Neural cell (in vitro differentiated cells): ENCODE measurements around the gene PTPRF. TPM values are rescaled to one million over a fixed set of nuclear protein-coding genes. Genes with fewer than 3 reads are reported as not detected.

Source experiments
- H2AFZ ChIP-seq: fragments of 200-600, 300-800 bp; sonication (generic), shearing (Covaris generic); 2 replicates; pipeline ENCODE4 v1.6.0; 2014; ENCODE audit warnings: low read depth, mild to moderate bottlenecking, antibody characterized with exemption, low read length, moderate library complexity
- H3F3A ChIP-seq: fragments of 200-600 bp; shearing (Covaris generic); 2 replicates; pipeline ENCODE4 v1.6.1; 2016; ENCODE audit warnings: mild to moderate bottlenecking, moderate library complexity, mixed read lengths, antibody characterized with exemption, low read length; ENCODE audit not compliant: insufficient read depth, poor library complexity, severe bottlenecking
- H3K27ac ChIP-seq: fragments of 200-600, 300-800 bp; sonication (generic), shearing (Covaris generic); 2 replicates; pipeline ENCODE4 v1.5.1; 2014; ENCODE audit warnings: mild to moderate bottlenecking, low read length, moderate library complexity
- H3K27me3 ChIP-seq: fragments of 300-800, 200-600 bp; sonication (generic), shearing (Covaris generic); 2 replicates; pipeline ENCODE4 v1.6.0; 2014; ENCODE audit warnings: mild to moderate bottlenecking, low read depth, low read length, moderate library complexity; ENCODE audit not compliant: insufficient read depth
- H3K36me3 ChIP-seq: fragments of 300-800, 200-600 bp; sonication (generic), shearing (Covaris generic); 2 replicates; pipeline ENCODE4 v1.5.1; 2014; ENCODE audit warnings: mild to moderate bottlenecking, antibody characterized with exemption, low read length, moderate library complexity; ENCODE audit not compliant: insufficient read depth
- H3K4me2 ChIP-seq: fragments of 300-800, 200-600 bp; sonication (generic), shearing (Covaris generic); 2 replicates; pipeline ENCODE4 v1.6.0; 2014; ENCODE audit warnings: mild to moderate bottlenecking, low read length
- H3K4me3 ChIP-seq: fragments of 300-800, 200-600 bp; sonication (generic), shearing (Covaris generic); 2 replicates; pipeline ENCODE4 v1.5.1; 2014; ENCODE audit warnings: mild to moderate bottlenecking, low read length, moderate library complexity
- H3K79me2 ChIP-seq: fragments of 200-600 bp; shearing (Covaris generic); replicated peaks from 2 replicates; pipeline ENCODE4 v1.6.0; 2014; ENCODE audit warnings: mild to moderate bottlenecking, low read length, moderate library complexity; ENCODE audit not compliant: insufficient read depth
- H3K9ac ChIP-seq: fragments of 300-800, 200-600 bp; sonication (generic), shearing (Covaris generic); 2 replicates; pipeline ENCODE4 v1.6.1; 2016; ENCODE audit warnings: mild to moderate bottlenecking, low read length, mixed read lengths
- H3K9me2 ChIP-seq: fragments of 200-600 bp; shearing (Covaris generic); 2 replicates; pipeline ENCODE4 v1.6.1; 2016; ENCODE audit warnings: mild to moderate bottlenecking, low read length, mixed read lengths; ENCODE audit not compliant: insufficient read depth
- H3K9me3 ChIP-seq: fragments of 200-600, 300-800 bp; sonication (generic), shearing (Covaris generic); 2 replicates; pipeline ENCODE4 v1.6.1; 2016; ENCODE audit warnings: mild to moderate bottlenecking, mixed run types, low read length, moderate library complexity, mixed read lengths
- H4K20me1 ChIP-seq: fragments of 200-600 bp; shearing (Covaris generic); 2 replicates; pipeline ENCODE4 v1.6.1; 2016; ENCODE audit warnings: mild to moderate bottlenecking, mixed run types; ENCODE audit not compliant: insufficient read depth
- EP300 ChIP-seq: fragments of 450-650 bp; conservative IDR thresholded peaks from 2 replicates; pipeline ENCODE4 v1.6.1; 2014; ENCODE audit warnings: antibody characterized with exemption, mild to moderate bottlenecking, moderate library complexity; ENCODE audit not compliant: poor library complexity, severe bottlenecking
- EZH2 ChIP-seq: fragments of 200-600, 300-800 bp; shearing (Covaris generic), sonication (generic); IDR thresholded peaks from 2 replicates; pipeline ENCODE4 v1.6.1; 2014; ENCODE audit warnings: antibody characterized with exemption, low read length, borderline replicate concordance, mild to moderate bottlenecking; ENCODE audit not compliant: insufficient read depth, poor library complexity, severe bottlenecking
- MXI1 ChIP-seq: fragments of 450-650 bp; conservative IDR thresholded peaks from 2 replicates; pipeline ENCODE4 v1.6.1; 2014; ENCODE audit warnings: antibody characterized with exemption, mild to moderate bottlenecking; ENCODE audit not compliant: poor library complexity, severe bottlenecking
- POLR2AphosphoS5 ChIP-seq: IDR thresholded peaks from 2 replicates; pipeline ENCODE4 v1.6.1; 2012
- RAD21 ChIP-seq: fragments of 450-650 bp; conservative IDR thresholded peaks from 2 replicates; pipeline ENCODE4 v1.6.1; 2014; ENCODE audit warnings: antibody characterized with exemption, mild to moderate bottlenecking, moderate library complexity
- SMC3 ChIP-seq: fragments of 450-650 bp; conservative IDR thresholded peaks from 2 replicates; pipeline ENCODE4 v1.6.1; 2014; ENCODE audit warnings: antibody characterized with exemption, mild to moderate bottlenecking, moderate library complexity; ENCODE audit not compliant: poor library complexity
- TAF1 ChIP-seq: IDR thresholded peaks from 2 replicates; pipeline ENCODE4 v1.6.1; 2012; ENCODE audit warnings: low read depth
- polyA plus RNA-seq: library from polyadenylated mRNA; depleted of rRNA; stranded (reverse); fragments of >200 nt; gene quantifications from 2 replicates; pipeline ENCODE4 v1.2.3, GENCODE V29; 2014
- TF ChIP-seq, protein P1 (sequence below): fragments of 450-650 bp; IDR thresholded peaks from 2 replicates; pipeline ENCODE4 v1.5.1; 2014; ENCODE audit warnings: antibody characterized with exemption, mild to moderate bottlenecking, moderate library complexity; ENCODE audit not compliant: poor library complexity, severe bottlenecking
- TF ChIP-seq, protein P2 (sequence below): IDR thresholded peaks from 2 replicates; pipeline ENCODE4 v1.6.1; 2012; ENCODE audit warnings: borderline replicate concordance

The PTPRF gene
- polyA plus RNA-seq, 1 donor from 2014 or later: 66.6 TPM

DNA sequence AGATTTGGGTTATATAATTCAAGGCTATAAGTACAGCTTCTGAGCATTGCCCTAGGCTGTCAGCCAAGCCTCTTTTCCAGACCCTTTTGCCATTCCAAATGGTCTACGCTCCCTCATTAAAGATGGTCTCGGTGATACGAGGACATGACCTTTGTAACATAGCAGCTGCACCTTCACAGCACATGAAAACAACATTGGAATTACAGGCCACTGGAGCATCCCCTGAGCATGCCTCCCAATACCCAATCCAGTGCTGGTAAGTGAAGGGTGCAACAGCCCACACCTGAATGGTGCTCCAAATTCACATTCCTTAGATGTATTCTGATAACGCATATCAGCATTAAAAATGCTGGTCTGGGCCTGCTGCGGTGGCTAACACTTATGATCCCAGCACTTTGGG, 20.1 kb upstream of the PTPRF start:
- H3K36me3 ChIP-seq: no peaks in the 10 kb centered on the region
- TF ChIP-seq POLR2AphosphoS5 (no peak), RAD21 (no peak), EZH2 (no peak), MXI1 (no peak), SMC3 (no peak), EP300 (no peak), TAF1 (no peak)
- TF ChIP-seq, protein P1, sequence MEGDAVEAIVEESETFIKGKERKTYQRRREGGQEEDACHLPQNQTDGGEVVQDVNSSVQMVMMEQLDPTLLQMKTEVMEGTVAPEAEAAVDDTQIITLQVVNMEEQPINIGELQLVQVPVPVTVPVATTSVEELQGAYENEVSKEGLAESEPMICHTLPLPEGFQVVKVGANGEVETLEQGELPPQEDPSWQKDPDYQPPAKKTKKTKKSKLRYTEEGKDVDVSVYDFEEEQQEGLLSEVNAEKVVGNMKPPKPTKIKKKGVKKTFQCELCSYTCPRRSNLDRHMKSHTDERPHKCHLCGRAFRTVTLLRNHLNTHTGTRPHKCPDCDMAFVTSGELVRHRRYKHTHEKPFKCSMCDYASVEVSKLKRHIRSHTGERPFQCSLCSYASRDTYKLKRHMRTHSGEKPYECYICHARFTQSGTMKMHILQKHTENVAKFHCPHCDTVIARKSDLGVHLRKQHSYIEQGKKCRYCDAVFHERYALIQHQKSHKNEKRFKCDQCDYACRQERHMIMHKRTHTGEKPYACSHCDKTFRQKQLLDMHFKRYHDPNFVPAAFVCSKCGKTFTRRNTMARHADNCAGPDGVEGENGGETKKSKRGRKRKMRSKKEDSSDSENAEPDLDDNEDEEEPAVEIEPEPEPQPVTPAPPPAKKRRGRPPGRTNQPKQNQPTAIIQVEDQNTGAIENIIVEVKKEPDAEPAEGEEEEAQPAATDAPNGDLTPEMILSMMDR: no peak
- TF ChIP-seq, protein P2, sequence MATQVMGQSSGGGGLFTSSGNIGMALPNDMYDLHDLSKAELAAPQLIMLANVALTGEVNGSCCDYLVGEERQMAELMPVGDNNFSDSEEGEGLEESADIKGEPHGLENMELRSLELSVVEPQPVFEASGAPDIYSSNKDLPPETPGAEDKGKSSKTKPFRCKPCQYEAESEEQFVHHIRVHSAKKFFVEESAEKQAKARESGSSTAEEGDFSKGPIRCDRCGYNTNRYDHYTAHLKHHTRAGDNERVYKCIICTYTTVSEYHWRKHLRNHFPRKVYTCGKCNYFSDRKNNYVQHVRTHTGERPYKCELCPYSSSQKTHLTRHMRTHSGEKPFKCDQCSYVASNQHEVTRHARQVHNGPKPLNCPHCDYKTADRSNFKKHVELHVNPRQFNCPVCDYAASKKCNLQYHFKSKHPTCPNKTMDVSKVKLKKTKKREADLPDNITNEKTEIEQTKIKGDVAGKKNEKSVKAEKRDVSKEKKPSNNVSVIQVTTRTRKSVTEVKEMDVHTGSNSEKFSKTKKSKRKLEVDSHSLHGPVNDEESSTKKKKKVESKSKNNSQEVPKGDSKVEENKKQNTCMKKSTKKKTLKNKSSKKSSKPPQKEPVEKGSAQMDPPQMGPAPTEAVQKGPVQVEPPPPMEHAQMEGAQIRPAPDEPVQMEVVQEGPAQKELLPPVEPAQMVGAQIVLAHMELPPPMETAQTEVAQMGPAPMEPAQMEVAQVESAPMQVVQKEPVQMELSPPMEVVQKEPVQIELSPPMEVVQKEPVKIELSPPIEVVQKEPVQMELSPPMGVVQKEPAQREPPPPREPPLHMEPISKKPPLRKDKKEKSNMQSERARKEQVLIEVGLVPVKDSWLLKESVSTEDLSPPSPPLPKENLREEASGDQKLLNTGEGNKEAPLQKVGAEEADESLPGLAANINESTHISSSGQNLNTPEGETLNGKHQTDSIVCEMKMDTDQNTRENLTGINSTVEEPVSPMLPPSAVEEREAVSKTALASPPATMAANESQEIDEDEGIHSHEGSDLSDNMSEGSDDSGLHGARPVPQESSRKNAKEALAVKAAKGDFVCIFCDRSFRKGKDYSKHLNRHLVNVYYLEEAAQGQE: no peak
- peaks cover 3% of the 10 kb centered on the region for H3K9me3 ChIP-seq
- H3K4me2 ChIP-seq: no peak overlapping the region
- no peaks in the 10 kb centered on the region for H4K20me1 ChIP-seq
- H3K4me3 ChIP-seq: no peak overlapping the region
- no peak overlapping the region for H3K27ac ChIP-seq
- no peaks in the 10 kb centered on the region for H3K27me3 ChIP-seq
- no peaks in the 10 kb centered on the region for H3K9me2 ChIP-seq
- H3K79me2 ChIP-seq: no peaks in the 10 kb centered on the region
- H2AFZ ChIP-seq: no peak overlapping the region
- no peak overlapping the region for H3K9ac ChIP-seq
- H3F3A ChIP-seq: no peaks in the 10 kb centered on the region

DNA sequence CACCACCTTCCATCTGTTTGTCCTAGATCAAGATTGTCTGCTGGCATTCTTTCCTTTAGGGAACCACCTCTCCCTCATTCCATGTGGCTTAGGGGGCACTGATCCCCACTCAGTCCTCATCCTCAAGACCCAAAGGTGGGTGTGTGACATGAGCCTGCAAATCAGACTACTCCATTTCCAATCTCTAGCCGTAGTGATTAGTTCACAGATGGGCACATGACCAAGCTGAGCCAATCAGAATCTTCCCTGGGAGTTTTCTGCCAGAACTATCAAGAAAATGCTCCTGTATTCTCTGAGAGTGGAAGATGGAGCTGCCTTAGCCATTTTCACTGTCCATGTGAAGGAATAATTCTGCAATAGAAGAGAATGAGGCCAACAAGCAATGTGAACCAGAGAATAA, 19.3 kb upstream of the PTPRF start:
- Histone ChIP-seq H3K9me3 (peaks cover 3% of the 10 kb centered on the region), H4K20me1 (no peaks in the 10 kb centered on the region), H3K4me2 (no peak overlapping the region), H3K4me3 (no peak overlapping the region), H2AFZ (no peak overlapping the region), H3K9ac (no peak overlapping the region), H3F3A (no peaks in the 10 kb centered on the region), H3K27ac (no peak overlapping the region), H3K27me3 (no peaks in the 10 kb centered on the region), H3K9me2 (no peaks in the 10 kb centered on the region), H3K36me3 (no peaks in the 10 kb centered on the region), H3K79me2 (no peaks in the 10 kb centered on the region)
- no peak for TF ChIP-seq POLR2AphosphoS5
- TF ChIP-seq EP300: no peak
- TF ChIP-seq, protein P2: no peak
- TF ChIP-seq, protein P1: no peak
- TF ChIP-seq SMC3: no peak
